GM21515 (cell line): ENCODE results near the gene DRD2.
"Not testable (repeated sequence)": the region's sequence is repeated elsewhere in the genome, so short reads cannot be mapped to it uniquely, and the experiment has no call there.

Experiments
- ATAC-seq: cut with Tn5 transposase; IDR thresholded peaks from one replicate; pipeline ENCODE4 v1.9.1; 2021; ENCODE audit not compliant: unreplicated experiment

DRD2 gene

DNA sequence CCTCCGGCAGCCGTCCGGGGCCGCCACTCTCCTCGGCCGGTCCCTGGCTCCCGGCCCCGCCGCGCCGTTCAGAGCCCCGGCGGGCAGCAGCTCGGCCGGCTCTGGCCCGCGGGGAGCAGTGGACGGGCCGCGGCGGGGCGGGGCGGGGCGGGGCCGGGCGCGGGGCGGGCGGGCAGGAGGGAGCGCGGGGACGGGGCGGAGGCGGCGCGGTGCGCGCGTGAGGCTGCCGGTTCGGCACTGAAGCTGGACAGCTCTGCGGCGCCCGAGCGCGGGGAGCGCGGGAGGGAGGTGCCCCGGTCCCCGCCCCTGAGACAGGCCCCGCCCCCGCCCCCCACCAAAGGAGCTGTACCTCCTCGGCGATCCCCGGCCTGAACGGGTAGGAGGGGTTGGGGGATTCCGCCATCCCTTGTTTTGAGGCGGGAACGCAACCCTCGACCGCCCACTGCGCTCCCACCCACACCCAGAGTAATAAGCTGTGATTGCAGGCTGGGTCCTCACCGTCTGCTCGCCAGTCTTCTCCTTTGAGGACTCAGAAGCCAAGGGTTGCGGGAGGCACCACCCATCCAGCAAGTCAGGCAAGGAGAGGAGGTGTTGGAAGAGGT is at the start of gene DRD2:
Gene DRD2 (minus strand): TSS at position 239 of the 602 bp plus-strand sequence. CDS start 50,747 bp downstream, outside the sequence.
- ATAC-seq = no peak

DNA sequence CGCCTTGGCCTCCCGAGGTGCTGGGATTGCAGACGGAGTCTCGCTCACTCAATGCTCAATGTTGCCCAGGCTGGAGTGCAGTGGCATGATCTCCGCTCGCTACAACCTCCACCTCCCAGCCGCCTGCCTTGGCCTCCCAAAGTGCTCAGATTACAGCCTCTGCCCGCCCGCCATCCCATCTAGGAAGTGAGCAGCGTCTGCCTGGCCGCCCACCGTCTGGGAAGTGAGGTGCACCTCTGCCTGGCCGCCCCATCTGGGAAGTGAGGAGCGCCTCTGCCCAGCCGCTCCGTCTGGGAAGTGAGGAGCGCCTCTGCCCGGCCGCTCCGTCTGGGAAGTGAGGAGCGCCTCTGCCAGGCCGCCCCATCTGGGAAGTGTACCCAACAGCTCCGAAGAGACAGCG is 48.7 kb upstream of the DRD2 start:
- ATAC-seq = not testable (repeated sequence)

GRCh38 chr11:113521737-113522517 is 46.7 kb upstream of the DRD2 start:
- no peak for ATAC-seq

DNA sequence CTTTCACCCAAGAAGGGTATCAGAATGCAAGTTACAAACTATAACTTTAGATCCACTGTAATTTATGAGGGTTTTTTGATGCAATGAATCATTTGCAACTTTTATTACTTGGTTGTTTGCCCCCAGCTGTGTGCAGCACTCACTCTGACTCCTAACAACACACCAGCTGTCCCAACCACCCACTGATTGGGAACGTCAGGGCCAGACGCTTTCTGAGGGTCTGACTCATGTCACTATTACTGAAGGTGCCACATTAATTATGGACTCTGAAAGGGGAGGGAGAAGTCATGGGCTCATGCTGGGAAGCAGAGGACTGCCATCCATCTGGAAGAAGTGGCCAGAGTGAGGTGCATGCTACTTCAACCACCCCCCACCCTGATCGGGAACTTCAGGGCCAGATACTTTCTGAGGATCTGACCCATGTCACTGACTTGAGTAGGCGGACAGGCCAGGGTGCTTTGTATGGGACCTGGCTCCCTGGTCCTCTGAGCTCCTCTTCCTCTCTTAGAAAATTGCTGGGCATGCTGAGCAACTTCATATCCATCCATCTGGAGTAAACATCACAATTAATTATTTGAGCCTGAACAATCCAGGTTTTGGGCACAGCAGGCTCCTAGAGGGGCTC is 44.9 kb upstream of the DRD2 start:
- no peak for ATAC-seq

DNA sequence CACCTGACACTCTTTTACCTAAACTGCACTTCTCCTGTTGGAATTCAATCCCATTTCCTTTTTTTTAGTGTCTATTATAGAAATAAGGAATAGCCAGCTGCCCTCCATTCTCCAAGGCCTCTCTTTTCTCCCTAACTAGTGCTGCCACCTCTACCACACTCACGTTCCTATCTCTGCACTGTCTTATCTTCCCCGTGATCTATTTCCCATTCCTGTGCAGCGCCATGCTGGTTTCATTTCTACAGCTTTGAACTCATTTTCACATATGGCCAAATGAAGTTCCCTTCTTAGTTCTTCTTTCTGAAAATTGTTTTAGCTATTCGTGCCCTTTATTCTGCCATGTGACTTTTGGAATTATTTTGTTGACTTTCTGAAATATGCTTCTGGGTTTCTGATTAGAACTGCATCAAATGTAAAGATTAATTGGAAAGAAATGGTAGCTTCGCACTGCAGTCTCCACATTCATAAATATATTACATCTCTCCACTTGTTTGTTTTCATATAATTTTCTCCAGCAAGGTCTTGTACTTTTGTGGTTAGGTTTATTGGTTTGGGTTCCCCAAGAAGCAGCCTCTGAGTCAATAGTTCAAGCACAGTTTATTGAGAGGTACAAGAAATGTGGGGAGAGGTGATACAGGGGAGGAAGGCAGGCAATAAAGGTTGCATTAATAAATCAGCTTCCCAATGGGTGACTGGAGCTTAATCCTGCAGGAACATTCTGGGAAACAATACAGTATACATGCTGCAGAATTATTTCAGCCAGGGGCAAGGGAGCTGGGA is 43.7 kb upstream of the DRD2 start:
- ATAC-seq = no peak

DNA sequence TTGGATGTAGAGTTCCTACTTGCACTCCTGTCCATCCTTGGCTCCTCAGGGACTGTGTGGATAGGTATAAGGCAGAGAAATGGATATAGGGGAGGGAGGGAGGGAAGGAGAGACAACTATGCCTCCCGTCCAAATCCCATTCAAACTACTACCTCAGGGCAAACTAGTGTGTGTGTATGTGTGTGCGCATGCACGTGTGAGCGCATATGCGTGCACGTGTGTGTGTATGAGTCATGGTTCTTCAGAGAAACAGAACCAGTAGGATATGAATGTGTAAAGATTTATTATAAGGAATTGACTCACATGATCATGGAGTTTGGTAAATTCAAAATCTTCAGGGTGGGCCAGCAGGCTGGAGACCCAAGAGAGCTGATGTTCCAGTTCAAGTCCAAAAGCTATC is 42.2 kb upstream of the DRD2 start:
- no peak for ATAC-seq

GRCh38 chr11:113514856-113515255 is 39.7 kb upstream of the DRD2 start:
- ATAC-seq = no peak

DNA sequence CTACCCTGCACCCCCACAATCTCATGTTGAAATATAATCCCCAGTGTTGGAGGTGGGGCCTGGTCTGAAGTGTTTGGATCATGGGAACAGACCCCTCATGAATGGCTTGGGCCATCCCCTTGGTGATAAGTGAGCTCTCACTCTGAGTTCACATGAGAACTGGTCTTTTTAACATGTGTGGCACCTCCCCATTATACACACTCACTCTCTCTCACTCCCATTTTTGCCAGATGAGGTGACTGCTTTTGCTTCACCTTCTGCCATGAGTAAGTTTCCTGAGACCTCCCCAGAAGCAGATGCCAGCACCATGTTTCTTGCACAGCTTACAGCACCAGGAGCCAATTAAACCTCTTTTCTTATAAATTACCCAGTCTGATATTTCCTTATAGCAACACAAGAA is 32.1 kb upstream of the DRD2 start:
- ATAC-seq = no peak

GRCh38 chr11:113506893-113507292 is 31.7 kb upstream of the DRD2 start:
- no peak for ATAC-seq

DNA sequence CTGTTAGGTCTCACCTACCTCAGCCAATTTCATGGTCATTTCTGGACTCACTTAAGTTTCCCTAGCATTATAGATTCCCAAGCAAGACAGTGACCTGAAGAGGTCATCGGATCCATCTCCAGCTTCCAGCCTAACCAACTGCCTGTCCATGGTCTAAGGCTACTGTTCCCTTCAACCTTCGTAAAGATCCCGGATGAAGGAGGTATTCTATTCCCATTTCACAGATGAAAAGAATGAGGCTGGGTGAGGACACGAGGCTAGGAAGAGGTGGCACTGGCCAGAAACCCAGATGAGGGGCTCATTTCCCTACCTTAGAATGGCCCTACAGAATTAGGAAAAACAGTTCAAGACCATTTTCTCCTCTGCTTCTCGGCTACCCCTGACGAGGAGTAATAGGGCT is 31.3 kb upstream of the DRD2 start:
- ATAC-seq = no peak

DNA sequence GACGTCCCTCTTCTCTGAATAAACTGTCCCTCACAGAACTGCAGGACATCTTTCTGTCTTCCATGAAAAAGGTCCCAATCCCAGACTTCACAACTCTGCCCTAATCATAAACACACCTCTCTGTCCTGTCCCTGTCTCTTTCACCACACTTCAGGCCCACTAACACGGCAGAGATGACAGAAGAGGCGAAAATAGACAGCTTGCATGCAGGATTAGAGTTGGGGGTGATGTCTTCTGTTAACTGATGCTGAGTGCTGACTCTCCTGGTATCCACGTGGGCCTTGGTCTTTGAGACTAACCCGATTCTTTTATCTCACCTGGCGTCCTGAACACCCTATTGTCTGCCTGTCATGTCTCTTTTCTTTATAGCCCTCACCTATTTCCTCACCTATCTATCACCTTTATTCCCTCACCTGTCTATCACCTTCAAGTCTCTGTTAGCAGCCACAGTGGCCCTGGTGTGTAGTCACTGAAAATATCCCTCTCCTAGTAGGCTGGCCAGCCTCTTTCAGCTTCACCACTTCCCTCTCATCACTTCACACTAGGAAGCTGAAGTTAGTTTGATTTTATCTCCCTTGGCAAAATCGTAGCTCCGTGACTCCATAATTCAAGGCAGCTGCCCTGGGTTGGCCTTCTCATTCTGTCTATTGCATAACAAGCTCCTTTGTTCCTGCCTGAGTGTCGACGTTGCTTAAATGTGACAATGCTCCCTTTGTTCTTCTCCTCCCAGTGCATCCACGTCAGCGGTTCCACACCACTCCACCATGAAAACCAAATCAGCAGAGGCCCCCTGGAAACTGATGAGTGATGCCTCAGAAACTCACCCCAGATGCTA is 30.6 kb upstream of the DRD2 start:
- no peak for ATAC-seq

GRCh38 chr11:113505046-113505445 is 29.8 kb upstream of the DRD2 start:
- no peak for ATAC-seq

- ATAC-seq = no peak
Observed at GRCh38 chr11:113504586-113504985, 29.4 kb upstream of the DRD2 start.

- ATAC-seq = no peak
Observed at GRCh38 chr11:113504071-113504470, 28.9 kb upstream of the DRD2 start.

DNA sequence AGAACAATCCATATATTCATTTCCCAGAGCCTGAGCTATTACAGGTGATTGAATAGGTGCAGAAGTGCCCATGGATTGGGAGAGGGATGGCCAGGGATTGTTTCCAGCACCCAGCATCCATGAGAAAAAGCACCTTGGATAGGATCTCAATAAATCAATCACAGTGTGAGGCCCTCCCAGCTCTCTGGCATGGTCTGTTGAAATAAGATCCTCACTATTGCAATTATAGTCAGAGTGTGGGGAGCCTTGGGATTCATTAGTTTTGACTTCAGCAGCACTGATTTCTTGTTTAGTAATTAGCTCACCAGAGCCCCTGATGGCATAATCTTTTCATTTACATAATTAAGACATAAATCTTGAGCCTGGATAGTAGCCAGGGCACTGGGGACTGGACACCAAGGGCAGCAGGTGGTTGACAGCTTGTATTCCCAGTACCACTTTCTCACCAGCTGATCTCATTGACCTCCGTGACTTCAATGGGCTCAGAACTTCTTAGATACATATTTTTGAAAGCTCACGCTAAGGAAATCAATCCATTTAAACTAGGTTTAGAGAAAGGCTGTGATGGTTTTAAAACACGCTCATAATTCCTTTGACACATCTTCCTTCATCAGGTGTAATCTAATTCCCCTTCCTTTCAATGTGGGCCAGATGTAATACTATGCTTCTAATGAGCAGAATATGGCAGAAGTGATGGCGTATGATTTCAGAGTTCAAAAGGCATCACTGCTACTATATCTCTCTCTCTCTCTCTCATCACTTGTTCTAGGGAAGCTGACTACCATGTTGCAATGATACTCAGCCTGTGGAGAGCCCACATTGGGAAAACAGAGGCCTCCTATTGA is 22.1 kb upstream of the DRD2 start:
- ATAC-seq = no peak

DNA sequence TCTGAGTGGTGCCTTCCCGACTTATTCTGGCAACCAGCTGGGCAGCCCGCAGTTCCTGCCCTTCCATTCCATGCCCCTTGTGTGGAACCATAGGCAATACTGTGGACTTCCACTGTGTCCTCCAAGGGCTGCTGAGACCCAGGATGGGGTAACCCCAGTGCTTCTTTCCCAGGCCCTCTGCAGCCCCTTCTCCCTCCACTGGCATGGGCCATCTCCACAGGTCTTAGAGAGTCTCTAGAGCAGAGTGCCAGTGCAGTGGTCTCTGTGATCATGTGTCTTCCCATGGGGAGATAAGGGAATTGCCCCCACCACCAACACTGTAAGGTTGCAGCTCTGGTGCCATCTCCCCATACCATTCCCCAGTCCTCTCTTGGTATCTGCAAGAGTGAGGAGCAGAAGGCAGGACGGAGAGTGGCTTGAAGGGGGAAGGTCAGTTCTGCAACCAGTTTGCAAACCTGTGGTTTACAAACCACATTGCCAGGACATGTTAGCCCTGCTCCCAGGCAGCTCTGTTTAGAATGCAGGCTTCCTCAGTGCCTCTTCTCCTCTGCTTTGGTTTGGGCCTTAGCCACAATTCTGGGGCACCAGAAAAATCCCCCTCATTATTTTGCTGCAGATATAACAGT is 20.9 kb upstream of the DRD2 start:
- ATAC-seq = no peak

GRCh38 chr11:113494021-113494420 is 18.8 kb upstream of the DRD2 start:
- no peak for ATAC-seq

GRCh38 chr11:113493206-113493605 is 18.0 kb upstream of the DRD2 start:
- no peak for ATAC-seq

- no peak for ATAC-seq
Observed at GRCh38 chr11:113488931-113489351, 13.7 kb upstream of the DRD2 start.
